Osteocyte (in vitro differentiated cells): ENCODE measurements around the gene RINL. TPM values are rescaled to one million over a fixed set of nuclear protein-coding genes. Genes with fewer than 3 reads are reported as not detected.
"Not testable (repeated sequence)": the region's sequence is repeated elsewhere in the genome, so short reads cannot be mapped to it uniquely, and the experiment has no call there.

Experiments used
- DNase-seq: peaks from one replicate; pipeline ENCODE4 v3.0.0; 2021; ENCODE audit warnings: mixed read lengths; ENCODE audit not compliant: unreplicated experiment; ENCODE audit errors: extremely low spot score
- H3K27ac Mint-ChIP-seq: one replicate; pipeline ENCODE4 v1.8.0; 2021; ENCODE audit warnings: mild to moderate bottlenecking, mixed read lengths; ENCODE audit not compliant: unreplicated experiment
- H3K27me3 Mint-ChIP-seq: one replicate; pipeline ENCODE4 v1.8.0; 2021; ENCODE audit warnings: mixed read lengths; ENCODE audit not compliant: unreplicated experiment
- H3K36me3 Mint-ChIP-seq: one replicate; pipeline ENCODE4 v1.8.0; 2021; ENCODE audit warnings: mixed read lengths; ENCODE audit not compliant: unreplicated experiment
- H3K4me1 Mint-ChIP-seq: one replicate; pipeline ENCODE4 v1.8.0; 2021; ENCODE audit warnings: mixed read lengths; ENCODE audit not compliant: unreplicated experiment
- H3K4me3 Mint-ChIP-seq: one replicate; pipeline ENCODE4 v1.8.0; 2021; ENCODE audit warnings: mild to moderate bottlenecking, moderate library complexity, mixed read lengths; ENCODE audit not compliant: unreplicated experiment
- H3K9me3 Mint-ChIP-seq: one replicate; pipeline ENCODE4 v1.8.0; 2021; ENCODE audit warnings: mixed read lengths; ENCODE audit not compliant: unreplicated experiment
- total RNA-seq: library from RNA; stranded (reverse); gene quantifications from 2 replicates; pipeline ENCODE4 v1.2.1, GENCODE V29; 2021
- TF ChIP-seq, protein P1 (sequence below): fragments of 200-600 bp; sonication (generic); IDR thresholded peaks from 2 replicates; pipeline ENCODE4 v1.5.0; 2021; ENCODE audit warnings: antibody characterized with exemption, mild to moderate bottlenecking, moderate library complexity

Gene RINL
- total RNA-seq, 1 donor from 2014 or later: not detected

DNA sequence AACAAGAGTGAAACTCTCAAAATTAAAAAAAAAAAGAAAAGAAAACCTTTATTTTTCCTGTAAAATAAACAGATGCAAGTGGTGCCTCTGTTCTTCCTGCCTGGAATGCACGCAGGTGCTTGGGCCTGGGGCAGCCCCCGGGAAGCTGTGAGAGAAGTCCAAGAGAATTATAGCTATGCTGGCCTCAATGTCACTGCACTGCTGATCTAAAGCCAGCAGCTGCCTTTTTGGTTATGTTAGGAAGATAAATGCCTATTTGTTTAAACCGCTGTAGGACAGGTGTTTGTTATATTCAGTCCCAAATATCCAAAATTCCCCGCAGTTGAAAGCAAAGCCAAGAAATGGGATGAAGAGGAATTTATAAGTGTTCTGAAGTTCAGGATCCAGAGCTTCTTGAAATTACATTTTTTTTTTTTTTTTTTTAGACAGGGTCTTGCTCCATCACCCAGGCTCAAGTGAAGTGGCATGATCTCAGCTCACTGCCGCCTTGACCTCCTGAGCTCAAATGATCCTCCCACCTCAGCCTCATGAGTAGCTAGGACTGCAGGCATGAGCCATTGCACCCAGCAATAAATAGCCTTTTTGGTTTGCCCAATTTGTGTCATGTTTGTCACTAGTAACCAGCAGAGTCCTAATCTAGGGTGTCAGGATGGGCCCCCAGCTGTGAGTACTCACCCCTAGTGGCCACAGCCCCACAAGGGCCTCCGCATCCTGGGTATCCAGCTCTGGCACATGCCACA, 2.2 kb downstream of the RINL start:
- DNase-seq: no peak
- Mint-ChIP-seq H3K27me3 (no peaks in the 10 kb centered on the region), H3K4me3 (no peak overlapping the region), H3K9me3 (no peaks in the 10 kb centered on the region), H3K36me3 (peaks cover 3% of the 10 kb centered on the region), H3K27ac (no peak overlapping the region), H3K4me1 (no peaks in the 10 kb centered on the region)
- TF ChIP-seq, protein P1, sequence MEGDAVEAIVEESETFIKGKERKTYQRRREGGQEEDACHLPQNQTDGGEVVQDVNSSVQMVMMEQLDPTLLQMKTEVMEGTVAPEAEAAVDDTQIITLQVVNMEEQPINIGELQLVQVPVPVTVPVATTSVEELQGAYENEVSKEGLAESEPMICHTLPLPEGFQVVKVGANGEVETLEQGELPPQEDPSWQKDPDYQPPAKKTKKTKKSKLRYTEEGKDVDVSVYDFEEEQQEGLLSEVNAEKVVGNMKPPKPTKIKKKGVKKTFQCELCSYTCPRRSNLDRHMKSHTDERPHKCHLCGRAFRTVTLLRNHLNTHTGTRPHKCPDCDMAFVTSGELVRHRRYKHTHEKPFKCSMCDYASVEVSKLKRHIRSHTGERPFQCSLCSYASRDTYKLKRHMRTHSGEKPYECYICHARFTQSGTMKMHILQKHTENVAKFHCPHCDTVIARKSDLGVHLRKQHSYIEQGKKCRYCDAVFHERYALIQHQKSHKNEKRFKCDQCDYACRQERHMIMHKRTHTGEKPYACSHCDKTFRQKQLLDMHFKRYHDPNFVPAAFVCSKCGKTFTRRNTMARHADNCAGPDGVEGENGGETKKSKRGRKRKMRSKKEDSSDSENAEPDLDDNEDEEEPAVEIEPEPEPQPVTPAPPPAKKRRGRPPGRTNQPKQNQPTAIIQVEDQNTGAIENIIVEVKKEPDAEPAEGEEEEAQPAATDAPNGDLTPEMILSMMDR: no peak

DNA sequence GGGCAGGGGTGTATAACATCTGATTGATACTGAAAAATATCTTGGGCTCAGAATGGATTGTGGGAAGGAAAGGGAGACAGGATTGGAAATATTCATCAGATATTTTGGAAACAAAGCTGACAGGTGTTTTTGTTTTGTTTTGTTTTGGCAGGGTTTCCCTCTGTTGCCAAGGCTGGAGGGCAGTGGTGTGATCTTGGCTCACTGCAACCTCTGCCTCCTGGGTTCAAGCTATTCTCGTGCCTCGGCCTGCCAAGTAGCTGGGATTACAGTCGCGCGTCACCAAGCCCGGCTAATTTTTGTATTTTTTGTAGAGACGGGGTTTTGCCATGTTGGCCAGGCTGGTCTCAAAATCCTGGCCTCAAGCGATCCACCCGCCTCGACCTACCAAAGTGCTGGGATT, 4.7 kb downstream of the RINL start:
- H3K9me3 Mint-ChIP-seq, DNase-seq, H3K36me3 Mint-ChIP-seq, H3K4me1 Mint-ChIP-seq, H3K27me3 Mint-ChIP-seq, H3K4me3 Mint-ChIP-seq, H3K27ac Mint-ChIP-seq: not testable (repeated sequence)

DNA sequence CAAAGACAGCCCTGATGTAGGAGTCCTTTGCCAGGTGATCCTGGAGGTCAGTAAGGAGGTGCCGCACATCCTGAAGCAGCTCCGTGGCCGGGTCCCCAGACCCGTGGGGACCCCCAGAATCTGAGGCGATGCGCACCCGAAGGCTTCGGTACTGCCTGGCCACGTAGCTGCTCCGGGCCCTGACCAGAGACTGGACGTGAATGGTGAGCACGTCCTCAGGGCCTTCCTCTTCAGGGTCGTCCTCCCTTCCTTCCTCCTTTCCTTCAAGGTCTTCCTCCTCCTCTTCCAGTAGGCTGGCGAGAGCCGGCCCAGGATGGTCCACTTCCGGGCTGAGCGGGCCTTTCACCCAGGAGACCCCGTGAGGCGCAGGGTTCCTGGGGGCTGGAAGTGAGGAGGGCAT, 7.5 kb downstream of the RINL start:
- DNase-seq: no peak
- TF ChIP-seq, protein P1: no peak
- peak overlapping the region; percentile 14 for H3K4me3 Mint-ChIP-seq
- H3K27me3 Mint-ChIP-seq: no peaks in the 10 kb centered on the region
- no peaks in the 10 kb centered on the region for H3K36me3 Mint-ChIP-seq
- H3K9me3 Mint-ChIP-seq: no peaks in the 10 kb centered on the region
- no peak overlapping the region for H3K27ac Mint-ChIP-seq
- peaks cover 8% of the 10 kb centered on the region for H3K4me1 Mint-ChIP-seq

DNA sequence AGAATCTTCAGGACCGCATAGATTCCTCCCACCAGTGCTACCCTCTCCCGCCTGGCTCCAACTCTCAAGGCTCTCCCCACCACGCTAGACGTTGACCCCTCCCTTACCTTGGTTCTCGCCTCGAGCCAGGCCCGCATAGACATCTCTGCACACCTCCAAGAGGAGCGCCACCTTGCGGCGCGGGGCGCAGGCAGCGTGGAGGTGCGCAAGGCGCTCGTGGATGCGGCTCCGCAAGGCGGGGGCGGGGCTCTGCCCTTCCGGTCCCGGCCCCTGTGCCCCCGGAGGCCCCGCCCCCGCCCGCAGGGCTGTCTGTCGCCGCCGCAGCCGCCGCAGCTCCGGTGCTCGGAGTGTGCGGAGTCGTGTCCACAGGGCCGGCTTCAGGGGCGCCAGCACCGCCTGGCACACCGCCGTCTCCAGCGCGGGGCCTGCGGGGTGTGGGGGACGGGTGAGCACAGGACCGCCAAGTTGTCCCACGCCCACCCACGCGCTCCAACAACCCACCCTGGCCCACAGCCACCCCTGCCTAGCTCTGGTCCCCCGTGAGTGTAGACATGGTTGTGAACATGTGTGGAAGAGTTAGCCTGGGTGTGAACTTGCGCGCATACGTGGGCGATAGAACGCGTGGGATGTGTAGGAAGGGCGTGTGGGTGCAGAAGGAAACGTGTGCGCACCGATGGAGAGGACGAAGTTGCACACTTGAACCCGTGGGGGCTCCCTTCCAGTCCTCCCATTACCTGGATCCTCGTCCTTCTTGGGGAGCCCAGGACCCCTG, 8.1 kb downstream of the RINL start:
- TF ChIP-seq, protein P1: peak; percentile 68

DNA sequence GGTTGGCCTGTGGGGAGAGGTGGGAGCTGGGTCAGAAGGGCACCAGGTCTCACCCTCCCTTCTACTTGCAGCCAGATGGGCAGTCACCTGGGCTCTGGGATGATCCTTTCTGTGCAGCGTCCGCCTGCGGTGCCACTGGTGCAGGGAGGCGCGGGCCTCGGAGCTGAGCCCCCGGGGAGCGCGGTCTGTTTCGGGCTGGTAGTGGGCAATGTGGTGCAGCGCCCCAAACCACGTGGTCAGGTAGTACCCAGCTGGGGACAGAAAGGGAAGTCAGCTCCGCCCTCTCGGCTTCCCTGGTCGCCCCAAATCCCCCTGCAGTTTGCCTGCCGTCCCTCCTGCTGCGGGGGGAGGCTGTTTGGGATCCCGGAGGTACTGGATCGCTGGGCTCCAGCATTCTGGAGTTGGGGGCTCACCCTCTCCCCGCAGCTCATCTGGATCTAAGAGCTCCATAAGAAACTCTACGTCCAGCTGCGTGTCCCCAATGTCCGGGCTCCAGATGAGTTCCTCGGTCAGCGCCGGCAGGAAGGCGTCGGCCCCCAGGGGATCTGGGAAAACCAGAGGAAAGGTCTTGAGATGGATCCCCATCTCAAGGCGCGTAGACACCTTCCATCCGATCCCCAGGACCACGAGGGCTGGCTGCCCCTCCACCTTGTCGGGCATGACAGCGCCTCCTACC, 8.8 kb downstream of the RINL start:
- DNase-seq: no peak
- Mint-ChIP-seq H3K27me3 (no peaks in the 10 kb centered on the region), H3K27ac (no peak overlapping the region), H3K4me1 (peaks cover 8% of the 10 kb centered on the region), H3K36me3 (no peaks in the 10 kb centered on the region), H3K9me3 (no peaks in the 10 kb centered on the region), H3K4me3 (peak overlapping the region; percentile 29)
- TF ChIP-seq, protein P1: no peak

More for the DNA sequence above, 8.1 kb downstream of the RINL start:
- peaks cover 8% of the 10 kb centered on the region for H3K4me1 Mint-ChIP-seq
- no peaks in the 10 kb centered on the region for H3K9me3 Mint-ChIP-seq
- H3K36me3 Mint-ChIP-seq: no peaks in the 10 kb centered on the region
- H3K4me3 Mint-ChIP-seq: peak overlapping the region; percentile 32
- DNase-seq: no peak
- no peak overlapping the region for H3K27ac Mint-ChIP-seq
- H3K27me3 Mint-ChIP-seq: no peaks in the 10 kb centered on the region
